Measurements from ENCODE around the gene COG8.

The COG8 gene

DNA sequence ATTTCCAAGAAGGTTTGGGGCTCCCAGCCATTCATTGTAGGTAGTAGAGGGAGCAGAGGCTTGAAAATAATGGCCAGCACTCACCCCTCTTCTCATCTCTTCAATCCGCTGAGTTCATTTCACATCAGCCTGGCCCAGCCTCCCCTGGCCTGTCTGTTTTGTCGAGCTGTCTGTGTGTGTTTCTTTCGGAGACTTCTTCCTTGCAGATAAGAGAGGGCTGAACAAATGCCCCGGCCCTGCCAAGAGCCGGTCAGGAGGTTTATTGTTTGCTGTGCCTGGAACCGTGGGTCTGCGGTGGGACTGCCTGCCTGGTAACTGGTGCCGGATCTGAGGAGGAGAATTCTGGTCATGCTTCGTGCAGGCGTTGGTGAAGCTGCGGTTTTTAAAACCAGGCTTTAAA lies 24.8 kb downstream of the COG8 start:
- no peak overlapping the region for H3K4me3 ChIP-seq (ENCODE audit: low read depth, low read length)
- DNase-seq (ENCODE audit: low read depth, low spot score) = no peak
- TF ChIP-seq, protein P1, sequence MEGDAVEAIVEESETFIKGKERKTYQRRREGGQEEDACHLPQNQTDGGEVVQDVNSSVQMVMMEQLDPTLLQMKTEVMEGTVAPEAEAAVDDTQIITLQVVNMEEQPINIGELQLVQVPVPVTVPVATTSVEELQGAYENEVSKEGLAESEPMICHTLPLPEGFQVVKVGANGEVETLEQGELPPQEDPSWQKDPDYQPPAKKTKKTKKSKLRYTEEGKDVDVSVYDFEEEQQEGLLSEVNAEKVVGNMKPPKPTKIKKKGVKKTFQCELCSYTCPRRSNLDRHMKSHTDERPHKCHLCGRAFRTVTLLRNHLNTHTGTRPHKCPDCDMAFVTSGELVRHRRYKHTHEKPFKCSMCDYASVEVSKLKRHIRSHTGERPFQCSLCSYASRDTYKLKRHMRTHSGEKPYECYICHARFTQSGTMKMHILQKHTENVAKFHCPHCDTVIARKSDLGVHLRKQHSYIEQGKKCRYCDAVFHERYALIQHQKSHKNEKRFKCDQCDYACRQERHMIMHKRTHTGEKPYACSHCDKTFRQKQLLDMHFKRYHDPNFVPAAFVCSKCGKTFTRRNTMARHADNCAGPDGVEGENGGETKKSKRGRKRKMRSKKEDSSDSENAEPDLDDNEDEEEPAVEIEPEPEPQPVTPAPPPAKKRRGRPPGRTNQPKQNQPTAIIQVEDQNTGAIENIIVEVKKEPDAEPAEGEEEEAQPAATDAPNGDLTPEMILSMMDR (IDR thresholded peaks at IDR 0.05; ENCODE audit: insufficient read depth, low read length, missing control alignments) = no peak
- CTCF ChIA-PET = interaction anchor here (5.5 kb wide), 1 partner anchor 12 kb away, joined by 52 read pairs; the partner anchor contains the start of gene PDF
- POLR2A ChIA-PET = interaction anchor here (0.6 kb wide), 1 partner anchor 264 kb away, joined by 4 read pairs; no protein-coding TSS in a partner anchor

DNA sequence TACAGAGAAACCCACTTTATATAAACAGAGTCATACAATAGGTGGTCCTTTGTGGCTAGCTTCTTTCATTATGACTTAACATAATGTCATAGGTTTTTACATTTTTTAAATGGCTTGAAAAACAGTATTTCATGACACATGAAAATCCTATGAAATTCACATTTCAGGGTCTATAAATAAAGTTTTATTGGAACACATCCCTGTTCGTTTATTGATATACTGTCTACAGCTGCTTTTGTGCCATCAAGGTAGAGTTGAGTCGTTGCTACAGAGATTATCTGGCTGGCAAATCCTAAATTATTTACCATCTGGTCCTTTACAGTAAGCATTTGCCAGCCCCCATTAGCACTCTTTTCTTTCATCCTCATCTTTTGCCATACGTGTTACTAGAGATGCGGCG lies 25.9 kb downstream of the COG8 start:
- no peak overlapping the region for H3K4me3 ChIP-seq (ENCODE audit: low read depth, low read length)
- POLR2A ChIA-PET = interaction anchor here (0.6 kb wide), 1 partner anchor 1075 kb away, joined by 3 read pairs; no protein-coding TSS in a partner anchor
- DNase-seq (ENCODE audit: low read depth, low spot score) = no peak
- TF ChIP-seq, protein P1 (IDR thresholded peaks at IDR 0.05; ENCODE audit: insufficient read depth, low read length, missing control alignments) = no peak
- CTCF ChIA-PET = interaction anchor here (0.6 to 5.5 kb wide), 3 partner anchors 13 to 55 kb away, joined by 3 to 52 read pairs (median 6); partner anchors contain the start of gene PDF

DNA sequence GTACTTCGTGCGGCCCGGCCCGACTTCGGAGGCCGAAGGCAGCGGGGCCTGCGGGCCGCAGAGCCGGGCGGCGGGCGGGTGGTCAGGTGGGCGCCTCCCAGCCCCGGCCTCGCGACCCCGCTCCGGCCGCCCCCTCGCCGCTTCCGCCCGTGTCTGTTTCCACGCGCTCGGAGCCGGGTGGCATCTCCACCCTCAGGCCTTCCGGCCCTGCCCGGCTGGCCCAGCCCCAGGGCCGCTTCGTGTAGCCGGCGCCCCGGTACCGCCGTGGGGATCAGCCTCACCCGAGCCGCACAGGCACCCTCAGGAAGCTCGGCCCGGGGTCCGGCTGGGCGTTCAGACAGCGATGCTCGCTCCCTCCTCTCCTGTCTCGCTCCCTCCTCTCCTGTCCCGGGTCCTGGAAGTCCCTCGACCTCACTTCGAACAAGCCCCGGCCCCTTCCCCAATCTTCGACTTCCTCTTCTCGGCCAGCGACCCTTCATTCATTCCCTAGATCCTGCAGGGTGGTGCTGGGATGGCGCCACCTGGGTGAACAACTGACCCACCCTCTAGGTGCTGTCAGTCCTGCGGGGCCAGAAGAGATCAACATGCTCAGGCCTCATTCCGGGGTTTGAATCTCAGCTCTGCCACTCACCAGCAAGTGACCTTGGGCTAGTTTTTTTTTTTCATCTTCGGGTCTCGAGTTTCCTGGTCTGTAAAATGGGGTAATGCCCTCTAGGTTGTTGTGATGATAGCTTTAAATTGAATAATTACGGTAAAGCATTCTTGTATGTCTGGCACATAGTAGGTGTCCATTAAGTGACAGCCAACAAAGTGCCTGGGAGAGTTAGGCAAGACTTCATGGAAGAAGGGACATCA lies 27.6 kb downstream of the COG8 start:
- TF ChIP-seq, protein P1 (IDR thresholded peaks at IDR 0.05; ENCODE audit: insufficient read depth, low read length, missing control alignments) = no peak
- POLR2A ChIA-PET = no interaction called here
- no peak for DNase-seq (ENCODE audit: low read depth, low spot score)
- CTCF ChIA-PET = interaction anchor here (0.6 to 5.5 kb wide), 13 partner anchors 10 to 443 kb away, joined by 3 to 52 read pairs (median 4); partner anchors contain the start of genes NOB1, PDF and SNTB2
- peak overlapping the region; percentile 82 for H3K4me3 ChIP-seq (ENCODE audit: low read depth, low read length)

DNA sequence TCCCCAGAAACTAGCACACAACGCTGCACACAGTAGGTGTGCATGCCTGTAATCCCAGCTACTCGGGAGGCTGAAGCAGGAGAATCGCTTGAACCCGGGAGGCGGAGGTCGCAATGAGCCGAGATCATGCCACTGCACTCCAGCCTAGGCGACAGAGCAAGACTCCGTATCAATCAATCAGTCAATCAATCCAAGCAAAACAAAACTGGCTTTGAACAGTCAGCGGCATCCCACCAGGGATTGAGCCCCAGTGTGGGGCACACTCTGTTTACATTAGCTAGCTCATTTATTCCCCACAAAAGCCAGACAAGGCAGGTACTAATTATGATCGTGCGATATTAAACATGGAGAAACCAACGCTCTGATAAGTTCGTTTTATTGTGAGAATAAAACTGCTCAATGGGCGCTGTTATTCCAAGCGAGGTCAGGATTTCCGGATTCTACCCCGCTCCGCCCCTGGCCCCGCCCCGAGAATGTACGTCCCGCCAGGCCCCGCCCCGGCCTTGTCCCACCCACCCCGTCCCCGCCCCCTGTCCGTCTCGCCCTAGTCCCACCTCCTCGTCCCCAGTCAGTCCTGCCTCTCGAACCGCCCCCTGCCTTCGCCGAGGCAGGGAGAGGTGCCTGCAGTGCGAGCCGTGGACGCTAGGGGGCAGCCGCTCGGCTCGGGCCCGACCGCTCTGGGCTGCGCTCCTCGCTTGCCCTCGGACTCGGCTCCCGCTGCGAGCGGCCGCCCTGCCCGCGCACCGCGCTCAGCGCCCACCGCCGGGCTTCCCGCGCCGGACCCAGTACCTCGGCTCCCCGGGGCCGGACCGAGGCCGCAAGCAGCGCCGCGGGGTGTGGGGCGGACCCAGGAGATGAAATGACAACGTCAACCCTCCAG lies 28.5 kb downstream of the COG8 start, which contains the start of gene VPS4A:
Gene VPS4A (plus strand): TSS at position 698 of the 880 bp plus-strand sequence. CDS start 162 bp downstream, at position 860.
- ChIA-PET POLR2A (no interaction called here), CTCF (interaction anchor here (0.6 to 3.2 kb wide), 14 partner anchors 9 to 171 kb away, joined by 3 to 16 read pairs (median 4); no protein-coding TSS in a partner anchor)
- TF ChIP-seq, protein P1 (IDR thresholded peaks at IDR 0.05; ENCODE audit: insufficient read depth, low read length, missing control alignments) = peak; percentile 99
- peak; percentile 76 for DNase-seq (ENCODE audit: low read depth, low spot score)
- peak within 1 kb of the TSS; percentile 82 for H3K4me3 ChIP-seq (ENCODE audit: low read depth, low read length)

DNA sequence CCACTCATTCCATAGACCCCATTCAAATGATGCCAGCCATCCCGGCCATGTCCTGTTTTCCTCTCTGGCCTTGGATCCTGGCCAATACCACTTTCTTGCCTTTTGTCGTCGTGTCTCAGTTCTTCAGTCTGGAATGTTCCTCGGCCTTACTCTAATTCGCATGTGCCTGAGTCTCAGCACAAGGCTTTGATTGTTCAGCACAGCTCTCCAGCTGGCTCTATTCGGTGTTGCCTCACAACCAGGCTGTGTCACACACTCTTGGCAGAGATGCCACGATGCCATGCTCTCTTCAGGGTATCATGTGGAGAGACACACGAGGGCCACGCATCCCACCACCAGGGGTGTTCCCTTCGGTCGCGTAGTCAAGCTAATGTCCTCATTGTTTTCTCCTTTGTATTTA lies 30.0 kb downstream of the COG8 start:
- no peak for DNase-seq (ENCODE audit: low read depth, low spot score)
- TF ChIP-seq, protein P1 (IDR thresholded peaks at IDR 0.05; ENCODE audit: insufficient read depth, low read length, missing control alignments) = no peak
- no peak overlapping the region for H3K4me3 ChIP-seq (ENCODE audit: low read depth, low read length)
- ChIA-PET POLR2A (interaction anchor here (0.5 kb wide), 1 partner anchor 174 kb away, joined by 3 read pairs; no protein-coding TSS in a partner anchor), CTCF (interaction anchor here (1.4 kb wide), 2 partner anchors 117 to 142 kb away, joined by 3 read pairs; no protein-coding TSS in a partner anchor)
